Measurements from ENCODE around the gene ATP8B4.

DNA sequence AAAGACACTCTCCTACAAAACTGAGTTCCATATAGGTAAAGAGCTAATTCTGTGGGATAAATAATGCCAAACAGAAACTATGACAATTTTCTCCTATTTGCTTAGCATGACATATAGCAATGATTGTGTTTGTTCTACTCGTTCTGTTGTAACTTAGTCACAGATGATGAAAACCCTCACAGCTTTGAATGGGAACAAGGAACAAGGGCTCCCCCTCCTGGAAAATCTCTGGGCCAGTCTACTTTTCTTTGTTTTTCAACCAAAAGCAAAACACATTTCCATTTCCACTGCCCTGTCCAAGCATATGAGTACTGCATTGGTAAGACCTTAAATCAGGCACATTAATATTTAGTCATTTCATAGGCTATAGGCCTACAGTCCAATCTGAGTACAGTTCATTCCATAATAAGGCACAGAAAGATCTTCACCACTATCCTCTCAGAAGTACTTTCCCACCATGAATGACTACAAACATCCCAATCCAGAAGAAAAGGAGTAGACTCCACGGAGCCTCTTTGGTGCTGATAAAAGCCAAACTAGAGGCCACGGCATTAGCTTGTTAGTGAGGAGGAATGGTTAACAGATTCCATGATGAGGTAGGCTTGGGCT lies 67.1 kb downstream of the ATP8B4 start:
- TF ChIP-seq, protein P1, sequence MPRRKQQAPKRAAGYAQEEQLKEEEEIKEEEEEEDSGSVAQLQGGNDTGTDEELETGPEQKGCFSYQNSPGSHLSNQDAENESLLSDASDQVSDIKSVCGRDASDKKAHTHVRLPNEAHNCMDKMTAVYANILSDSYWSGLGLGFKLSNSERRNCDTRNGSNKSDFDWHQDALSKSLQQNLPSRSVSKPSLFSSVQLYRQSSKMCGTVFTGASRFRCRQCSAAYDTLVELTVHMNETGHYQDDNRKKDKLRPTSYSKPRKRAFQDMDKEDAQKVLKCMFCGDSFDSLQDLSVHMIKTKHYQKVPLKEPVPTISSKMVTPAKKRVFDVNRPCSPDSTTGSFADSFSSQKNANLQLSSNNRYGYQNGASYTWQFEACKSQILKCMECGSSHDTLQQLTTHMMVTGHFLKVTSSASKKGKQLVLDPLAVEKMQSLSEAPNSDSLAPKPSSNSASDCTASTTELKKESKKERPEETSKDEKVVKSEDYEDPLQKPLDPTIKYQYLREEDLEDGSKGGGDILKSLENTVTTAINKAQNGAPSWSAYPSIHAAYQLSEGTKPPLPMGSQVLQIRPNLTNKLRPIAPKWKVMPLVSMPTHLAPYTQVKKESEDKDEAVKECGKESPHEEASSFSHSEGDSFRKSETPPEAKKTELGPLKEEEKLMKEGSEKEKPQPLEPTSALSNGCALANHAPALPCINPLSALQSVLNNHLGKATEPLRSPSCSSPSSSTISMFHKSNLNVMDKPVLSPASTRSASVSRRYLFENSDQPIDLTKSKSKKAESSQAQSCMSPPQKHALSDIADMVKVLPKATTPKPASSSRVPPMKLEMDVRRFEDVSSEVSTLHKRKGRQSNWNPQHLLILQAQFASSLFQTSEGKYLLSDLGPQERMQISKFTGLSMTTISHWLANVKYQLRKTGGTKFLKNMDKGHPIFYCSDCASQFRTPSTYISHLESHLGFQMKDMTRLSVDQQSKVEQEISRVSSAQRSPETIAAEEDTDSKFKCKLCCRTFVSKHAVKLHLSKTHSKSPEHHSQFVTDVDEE (CRISPR knock-in tag; IDR thresholded peaks at IDR 0.05) = no peak
- no peak for TF ChIP-seq ISL1 (CRISPR knock-in tag; IDR thresholded peaks at IDR 0.05)
